Measurements from ENCODE around the gene SYNPO2.
"Not testable (repeated sequence)": the region's sequence is repeated elsewhere in the genome, so short reads cannot be mapped to it uniquely, and the experiment has no call there.

Gene SYNPO2

DNA sequence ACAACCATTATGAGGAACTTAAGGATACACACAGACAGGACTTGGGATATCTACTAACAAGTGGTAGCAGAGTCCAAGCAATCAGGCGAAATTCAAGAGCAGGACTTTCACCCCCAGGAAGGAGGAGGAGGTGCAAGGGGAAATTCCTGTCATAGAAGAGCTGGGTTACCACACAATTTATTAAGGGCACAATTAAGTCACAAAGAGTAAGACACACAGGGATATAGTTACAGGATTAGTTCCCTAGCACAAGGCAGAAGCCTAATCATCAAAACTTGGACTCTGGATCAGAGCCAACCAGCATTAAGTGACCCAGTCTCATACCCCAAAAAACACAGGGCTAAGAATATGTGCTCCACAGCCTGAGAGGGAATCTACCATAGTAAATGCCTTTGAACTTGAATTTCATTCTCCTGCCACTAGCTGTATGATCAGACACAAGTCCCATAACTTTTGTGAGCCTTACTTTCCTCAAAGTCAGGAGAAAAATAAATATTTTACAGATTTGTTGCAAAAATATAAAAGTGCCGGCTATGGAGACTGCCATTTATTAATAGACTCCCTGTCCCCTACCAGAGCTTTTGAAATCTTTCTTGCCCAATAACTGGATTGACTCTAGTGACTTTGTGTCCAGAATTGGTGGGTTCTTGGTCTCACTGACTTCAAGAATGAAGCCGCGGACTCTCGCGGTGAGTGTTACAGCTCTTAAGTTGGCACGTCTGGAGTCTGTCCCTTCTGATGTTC, 87.0 kb downstream of the SYNPO2 start:
- DNase-seq: no peak

DNA sequence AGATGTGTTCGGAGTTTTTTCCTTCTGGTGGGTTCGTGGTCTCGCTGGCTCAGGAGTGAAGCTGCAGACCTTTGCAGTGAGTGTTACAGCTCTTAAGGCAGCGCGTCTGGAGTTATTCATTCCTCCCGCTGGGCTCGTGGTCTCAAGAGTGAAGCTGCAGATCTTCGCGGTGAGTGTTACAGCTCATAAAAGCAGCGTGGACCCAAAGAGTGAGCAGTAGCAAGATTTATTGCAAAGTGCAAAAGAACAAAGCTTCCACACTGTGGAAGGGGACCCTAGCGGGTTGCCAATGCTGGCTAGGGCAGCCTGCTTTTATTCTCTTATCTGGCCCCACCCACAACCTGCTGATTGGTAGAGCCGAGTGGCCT, 87.5 kb downstream of the SYNPO2 start:
- DNase-seq: not testable (repeated sequence)

DNA sequence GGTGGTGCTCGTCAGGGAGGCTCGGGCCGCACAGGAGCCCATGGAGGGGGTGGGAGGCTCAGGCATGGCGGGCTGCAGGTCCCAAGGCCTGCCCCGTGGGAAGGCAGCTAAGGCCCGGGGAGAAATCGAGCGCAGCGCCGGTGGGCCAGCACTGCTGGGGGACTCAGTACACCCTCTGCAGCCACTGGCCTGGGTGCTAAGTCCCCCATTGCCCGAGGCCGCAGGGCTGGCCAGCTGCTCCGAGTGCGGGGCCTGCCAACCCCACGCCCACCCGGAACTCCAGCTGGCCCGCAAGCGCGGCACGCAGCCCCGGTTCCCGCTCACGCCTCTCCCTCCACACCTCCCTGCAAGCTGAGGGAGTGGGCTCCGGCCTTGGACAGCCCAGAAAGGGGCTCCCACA, 88.4 kb downstream of the SYNPO2 start:
- DNase-seq: not testable (repeated sequence)

DNA sequence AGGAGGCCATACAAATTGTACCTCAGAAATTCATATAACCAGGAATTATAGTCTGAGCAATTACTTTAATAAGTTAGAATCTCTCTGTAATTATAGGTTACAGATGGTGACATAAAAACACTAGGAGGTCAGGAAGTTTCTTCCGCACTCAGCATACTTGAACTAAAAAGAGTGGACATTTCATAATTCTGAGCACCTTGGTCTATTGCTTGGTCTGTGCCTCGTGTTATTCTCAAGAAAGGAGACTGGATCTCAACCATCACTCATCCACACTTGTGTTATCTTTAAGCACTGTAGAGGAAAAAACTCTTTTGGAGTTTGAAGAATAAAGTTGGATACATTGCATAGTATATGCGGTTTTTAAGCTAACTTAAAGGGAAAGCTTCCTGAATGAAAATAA, 91.1 kb downstream of the SYNPO2 start:
- DNase-seq: no peak

DNA sequence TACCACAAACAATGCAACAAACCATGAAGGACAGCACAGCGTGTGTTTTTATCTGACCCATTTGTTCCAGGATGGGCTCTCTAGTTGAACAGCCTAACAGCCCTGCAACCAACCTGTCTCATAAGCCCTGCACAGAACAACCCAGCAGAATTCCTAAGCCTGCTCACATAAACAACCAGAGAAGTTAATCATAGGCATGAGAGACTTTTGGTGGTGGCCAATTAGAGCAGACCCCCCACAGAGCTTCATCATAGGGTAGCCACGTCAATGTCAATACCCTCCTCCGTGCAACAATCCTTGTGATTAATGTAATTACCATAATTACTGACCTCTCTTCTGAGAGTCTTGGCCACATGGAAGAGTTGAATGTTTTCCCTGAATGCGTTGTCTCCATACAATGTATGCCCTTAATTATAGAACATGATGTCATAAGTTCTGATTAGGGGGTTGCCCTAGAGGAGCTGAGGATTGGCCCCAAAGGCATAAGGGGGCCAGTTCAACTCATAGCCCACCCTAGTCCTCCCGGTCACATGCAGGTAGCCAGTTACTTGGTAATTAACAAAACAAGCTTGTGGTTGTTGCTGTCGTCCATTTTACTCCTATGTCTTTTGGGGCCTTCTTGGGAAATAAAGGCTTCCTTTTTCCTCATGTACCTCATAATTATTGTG, 92.7 kb downstream of the SYNPO2 start:
- no peak for DNase-seq

DNA sequence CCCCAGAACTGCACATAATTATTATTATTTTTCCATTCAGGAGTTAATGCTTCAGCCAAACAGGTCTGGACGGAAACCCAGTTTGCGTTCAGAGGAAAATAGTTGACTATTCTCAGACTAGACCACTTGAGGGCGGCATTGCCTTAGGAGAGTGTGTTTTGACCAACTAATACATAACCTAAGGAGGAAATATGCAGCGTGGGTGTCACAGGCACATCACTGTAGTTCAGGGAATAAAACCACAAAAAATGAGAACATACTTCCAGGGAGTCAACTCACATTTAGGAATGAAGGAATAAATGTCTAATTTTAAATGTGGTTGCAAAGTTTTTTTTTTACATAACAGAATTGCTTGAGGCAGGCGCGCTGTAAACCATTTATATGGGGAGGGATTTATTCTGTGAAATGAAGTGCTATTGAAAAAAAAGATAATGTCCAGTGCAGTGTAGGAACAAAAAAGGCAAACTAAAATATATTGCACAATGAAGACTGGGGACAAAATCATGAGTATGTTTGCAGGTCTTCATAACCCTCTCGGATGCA, 93.3 kb downstream of the SYNPO2 start:
- peak; percentile 30 for DNase-seq

DNA sequence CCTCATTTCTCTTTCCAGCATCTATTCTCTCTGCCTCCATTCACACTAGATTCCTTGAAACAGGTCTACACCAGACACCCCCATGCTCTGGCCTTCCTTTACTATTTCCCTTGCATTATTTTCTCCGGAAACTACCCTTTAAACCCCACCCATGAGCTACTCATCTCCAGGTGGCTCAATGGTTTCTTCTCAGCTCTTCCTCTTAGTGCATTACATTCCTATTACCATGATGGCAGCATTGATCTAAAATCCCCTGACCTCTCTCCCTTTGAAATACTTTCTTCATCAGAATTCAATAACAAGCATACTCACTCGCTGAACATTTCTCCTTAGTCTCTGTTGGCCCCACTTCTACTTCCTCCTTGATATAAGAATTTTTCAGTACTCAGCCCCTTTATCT, 94.6 kb downstream of the SYNPO2 start:
- no peak for DNase-seq

DNA sequence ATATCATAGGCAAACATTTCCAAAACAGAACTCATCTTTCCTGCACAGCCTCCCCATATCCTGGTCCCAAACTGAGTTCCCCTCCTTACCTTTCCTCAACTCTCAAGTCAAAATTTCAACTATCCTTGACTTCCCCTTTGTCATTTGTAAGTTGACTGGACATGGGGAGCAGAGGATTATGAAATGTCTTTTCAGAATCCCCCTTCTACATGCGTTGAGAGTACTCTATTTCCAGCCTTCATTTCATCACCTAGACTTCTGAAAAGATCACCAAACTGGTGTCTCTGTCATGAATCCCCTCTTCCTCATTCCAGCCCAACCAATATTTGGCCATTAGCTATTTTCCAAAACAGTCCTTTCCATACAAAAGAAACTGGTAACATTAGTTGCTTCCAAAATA, 95.2 kb downstream of the SYNPO2 start:
- DNase-seq: no peak

DNA sequence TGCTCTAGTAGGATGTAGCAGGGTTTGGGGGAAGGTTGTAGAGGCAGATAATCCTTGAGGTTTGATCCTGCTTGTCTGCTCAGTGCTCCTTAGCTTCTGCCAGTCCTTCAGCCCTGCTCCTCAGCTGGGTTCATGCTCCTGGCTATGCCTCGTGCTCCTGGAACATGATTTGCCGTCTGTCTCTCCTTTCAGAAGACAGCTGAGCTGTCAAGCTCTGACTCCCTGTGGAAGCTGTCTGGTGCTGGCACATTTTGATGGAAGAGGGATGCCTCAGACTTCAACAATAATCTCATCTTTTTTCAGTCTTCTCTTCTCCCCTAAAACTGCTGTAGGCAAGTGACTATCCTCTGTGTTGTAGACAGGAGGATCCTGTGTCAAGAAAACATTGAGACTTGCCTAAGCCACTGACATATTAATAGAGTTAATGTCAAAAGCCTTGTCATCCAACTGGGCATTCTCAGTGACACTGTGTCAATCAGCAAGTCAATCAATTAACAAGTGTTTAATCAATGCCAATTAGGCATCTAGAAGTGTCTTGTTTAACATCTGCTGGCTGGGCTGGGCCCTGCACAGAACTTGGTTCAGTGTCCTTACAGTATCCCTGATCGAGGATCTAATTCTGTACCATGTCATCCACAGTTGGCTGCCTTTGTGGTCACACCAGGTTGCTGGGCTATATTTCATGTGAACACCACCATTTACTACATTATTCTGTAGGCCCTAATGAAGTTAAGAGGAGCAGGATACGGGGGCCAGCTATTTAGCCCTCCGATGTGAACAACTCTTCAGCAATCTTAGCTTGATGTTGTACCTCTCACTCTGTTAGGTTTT, 96.7 kb downstream of the SYNPO2 start:
- no peak for DNase-seq

DNA sequence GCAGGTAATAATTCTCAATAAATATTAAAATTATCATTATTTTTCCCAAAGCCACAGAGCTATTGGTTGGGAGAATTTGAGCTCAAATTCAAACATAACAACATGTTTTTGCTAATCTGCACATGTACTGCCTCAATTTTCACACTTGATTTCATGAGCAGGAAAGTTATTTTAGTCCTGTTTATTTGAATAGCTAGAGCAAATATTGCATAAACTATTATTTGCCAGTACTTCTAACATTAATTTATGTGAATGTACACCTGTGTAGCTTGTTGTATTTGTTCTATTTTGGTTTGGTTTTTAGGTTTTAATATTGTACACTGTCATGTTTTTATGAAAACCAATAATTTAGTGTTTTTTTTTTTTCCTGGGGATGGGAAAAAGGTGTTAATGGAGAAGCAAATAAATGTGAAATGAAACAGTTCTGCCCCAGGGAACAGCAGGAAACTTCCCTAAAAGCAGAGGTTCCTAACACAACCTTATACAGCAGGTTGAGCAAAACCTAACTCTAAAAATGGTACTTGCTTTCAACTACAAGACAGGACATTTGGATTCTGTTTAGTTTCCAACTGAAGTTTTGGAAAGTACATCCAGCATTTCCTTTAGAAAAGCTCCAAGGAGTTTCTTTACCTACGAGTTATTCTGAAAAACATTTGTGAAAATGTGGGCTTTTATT, 99.4 kb downstream of the SYNPO2 start:
- DNase-seq: no peak

DNA sequence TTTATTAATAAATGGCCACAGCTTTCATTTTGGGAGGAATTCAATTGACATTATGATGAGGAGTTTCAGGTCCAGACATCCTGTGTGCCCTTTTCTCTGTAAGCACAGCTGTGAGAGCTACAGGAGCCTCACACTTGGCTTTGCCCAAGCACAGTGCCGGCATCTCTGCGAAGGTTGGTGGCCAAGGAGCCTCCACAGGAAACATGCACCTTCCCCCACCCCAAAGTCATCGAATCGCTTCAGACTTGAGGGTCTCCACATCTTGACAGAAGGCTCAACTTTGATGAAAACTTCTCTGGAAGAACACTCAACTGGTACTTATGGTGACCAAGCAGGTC, 100.0 kb downstream of the SYNPO2 start:
- DNase-seq: no peak

DNA sequence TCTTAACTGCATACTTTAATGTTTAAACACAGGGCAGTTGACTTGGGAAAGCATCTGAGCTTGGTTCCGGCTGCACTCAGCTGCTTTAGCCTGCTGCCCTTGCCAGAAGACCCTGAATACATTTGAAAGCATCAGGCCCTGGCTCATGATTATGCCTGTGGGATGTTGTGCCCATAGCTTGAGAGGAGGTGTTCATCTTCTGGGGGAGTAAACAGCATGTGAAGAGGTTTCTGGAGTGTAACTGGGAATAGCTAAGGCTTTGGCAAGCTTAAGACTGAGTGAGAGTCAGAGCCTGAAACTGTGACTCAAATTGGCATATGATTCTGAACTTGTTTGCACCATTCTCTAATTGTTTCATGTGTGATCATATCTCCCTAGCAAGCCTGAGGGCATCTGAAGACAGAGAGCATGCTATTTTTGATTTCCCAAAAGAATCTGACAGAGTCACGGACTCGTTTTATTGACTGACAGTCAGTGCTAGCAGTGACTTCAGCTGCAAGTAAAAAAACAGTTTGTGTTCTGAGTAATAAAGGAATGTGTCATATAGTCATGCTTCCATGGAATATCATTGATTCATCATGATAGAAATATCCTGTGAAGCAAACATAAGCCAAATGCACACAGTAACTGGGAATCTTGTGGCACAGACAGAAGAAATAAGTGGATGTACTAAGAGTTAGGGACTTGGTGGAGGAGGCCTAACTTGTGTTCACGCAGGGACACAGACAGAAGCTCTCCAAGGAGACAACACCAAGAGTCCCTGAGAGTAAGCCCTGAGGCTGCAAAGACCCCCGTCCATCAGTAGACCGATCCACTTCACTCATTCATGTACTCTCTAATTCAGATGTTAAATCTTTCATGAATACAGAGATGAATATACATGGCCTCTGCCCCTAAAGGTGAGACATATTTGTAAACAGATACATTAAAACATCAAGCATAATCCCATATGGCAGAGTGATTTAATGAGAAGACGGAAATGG, 100.7 kb downstream of the SYNPO2 start:
- DNase-seq: no peak

DNA sequence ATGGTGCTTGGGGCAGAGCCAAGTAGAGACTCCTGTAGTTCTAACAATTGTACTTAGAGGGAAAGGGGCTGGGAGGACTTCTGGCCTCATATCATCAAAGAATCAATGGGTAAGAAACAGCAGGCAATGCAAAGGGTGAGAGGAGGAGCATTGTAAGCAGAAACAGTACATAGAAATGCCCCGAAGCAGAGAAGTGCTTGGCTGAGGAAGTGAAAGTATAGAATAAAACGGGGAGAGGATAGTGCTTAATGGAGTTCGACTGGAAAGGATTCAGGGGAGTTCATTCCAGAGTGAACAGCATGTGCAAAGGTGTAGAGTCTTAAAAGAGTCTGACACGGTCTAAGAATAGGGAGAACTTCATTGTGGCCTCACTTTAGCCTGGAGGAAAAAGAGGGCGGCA, 103.0 kb downstream of the SYNPO2 start:
- DNase-seq: no peak

DNA sequence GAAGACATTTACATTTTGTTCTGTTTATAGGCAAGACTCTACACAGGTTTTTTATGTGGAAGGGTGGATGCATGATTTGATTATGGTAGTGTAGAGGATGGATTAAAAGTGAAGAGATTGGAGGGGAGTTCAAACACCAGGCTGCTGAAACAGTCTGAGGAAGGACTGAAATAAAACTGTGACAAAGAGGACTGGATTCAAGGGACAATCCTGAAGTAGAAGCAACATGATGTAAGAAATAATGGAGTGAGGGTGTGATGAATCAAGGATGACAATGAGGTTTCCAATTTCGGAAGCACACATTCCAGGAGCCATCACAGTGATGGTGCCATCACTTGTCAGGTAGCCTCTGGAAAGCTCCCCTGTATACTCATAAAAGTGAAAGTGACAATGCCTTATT, 103.5 kb downstream of the SYNPO2 start:
- DNase-seq: no peak

DNA sequence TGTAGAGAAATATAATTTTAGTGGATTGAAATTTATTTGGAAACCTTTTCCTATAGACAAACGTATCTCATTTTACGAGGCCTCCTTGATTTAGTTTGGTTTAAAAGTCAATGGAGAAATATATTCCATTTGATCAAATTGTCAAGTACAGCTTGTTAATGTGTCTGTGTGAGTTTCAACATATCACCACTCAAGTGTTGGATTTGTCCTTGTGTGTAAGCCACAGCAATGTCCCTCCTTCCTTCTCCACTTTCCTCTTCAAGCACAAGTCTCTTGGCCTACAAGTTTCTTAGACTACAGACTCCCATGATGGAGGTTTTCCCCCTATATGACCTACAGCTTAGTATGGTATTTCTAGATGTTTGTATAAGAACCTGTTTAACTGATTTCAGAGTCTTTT, 104.7 kb downstream of the SYNPO2 start:
- DNase-seq: no peak

DNA sequence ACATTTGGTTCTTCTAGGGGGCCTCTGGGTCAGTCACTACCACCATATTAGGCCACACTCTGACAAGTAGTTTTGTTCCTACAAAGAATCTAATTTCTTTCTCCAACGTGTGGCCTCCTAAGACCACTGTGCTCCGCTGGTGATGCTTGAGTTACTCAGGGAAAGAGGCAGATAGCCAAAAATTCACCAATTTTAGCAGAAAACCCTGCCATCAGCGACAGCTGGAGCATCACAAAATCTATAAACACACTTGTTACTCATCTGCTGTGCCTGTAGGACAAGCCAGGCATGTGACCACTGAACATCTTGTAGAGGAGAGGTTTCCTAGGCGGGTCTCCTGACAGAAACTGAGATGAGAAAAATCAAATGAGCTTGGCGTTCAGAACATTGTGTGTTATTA, 105.4 kb downstream of the SYNPO2 start:
- no peak for DNase-seq

DNA sequence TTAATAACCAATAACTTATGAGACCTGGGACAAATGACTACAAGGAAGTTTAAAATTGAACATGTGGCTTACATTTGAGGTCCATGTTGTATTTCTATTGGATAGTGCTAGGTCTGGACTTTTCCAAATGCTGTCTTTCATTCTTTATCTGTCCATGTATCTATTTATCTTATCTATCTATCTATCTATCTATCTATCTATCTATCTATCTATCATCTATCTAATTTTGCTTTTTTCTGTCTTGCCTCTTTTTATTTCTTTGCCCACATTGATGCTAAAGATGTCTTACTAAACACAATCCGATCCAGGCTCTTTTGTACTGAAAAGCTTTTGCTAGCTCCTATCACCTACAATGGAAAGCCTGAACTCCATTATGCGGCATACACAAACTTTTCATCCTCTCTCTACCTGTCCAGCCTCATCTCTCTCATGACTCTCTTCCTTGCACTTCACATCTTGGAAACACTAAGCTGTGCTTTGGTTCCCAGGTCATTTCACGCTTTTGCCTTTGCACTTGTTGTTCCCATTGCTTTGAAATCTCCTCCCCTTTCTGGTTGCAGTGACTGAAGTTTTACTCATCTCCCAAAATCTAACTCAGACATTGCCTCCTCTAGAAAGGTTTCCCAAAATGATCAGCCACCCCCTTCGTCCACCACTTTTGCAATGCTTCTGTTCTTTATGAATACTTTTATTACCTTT, 107.2 kb downstream of the SYNPO2 start:
- DNase-seq: no peak

DNA sequence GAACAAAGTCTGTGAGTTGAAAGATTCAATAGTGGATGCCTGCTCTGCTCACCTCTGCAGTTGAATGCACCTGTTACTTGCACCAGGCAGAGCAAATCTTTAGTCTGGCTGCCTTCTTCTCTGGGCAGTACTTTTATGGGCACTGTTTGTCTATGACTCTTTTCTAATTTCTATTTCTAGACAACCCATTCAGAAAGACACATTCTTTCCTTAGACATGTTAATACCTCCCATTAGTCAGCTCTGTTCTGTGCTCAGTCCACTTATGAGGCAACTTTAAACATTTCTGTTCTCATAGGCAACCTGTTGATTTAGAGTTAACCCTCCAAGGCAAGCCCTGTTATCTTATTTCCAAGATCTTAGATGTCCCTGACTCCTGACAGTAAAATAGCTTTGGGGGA, 108.9 kb downstream of the SYNPO2 start:
- no peak for DNase-seq

DNA sequence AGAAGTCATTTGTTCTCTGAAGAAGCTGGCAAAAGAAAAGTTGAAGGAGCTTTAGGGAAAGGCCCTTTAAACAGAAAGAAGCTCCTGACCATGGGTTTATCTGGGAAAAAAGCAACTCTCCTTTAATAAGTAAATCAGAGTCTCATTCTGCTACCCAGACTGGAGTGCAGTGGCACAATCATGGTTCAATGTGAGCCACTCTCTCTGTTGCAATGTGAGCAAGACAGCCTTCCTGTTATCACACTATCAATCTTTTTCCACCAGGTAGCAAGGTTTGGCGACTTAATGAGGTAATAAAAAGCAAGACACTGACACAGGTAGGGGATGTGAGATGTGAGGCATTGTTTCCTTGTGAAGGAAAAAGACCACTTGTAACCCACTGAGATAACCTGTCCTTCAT, 111.3 kb downstream of the SYNPO2 start:
- DNase-seq: no peak

DNA sequence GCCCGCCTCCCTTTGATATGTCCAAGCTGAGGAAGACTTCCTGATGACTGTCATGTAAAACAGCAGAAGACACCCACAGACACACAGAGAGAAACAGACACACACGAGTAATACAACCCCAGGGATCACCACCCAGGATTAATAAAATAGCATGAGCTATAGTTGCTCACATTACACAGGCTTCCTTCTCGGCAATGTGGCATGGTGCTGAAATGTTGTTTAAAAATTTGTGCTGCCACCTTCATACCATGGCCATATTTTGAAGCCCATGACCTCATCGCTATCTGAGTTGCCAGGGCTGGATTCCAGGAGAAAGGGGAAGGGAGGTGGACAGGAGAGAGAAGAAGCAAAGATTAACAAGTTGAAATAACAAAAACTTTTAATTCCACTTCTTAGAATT, 111.7 kb downstream of the SYNPO2 start:
- no peak for DNase-seq

DNA sequence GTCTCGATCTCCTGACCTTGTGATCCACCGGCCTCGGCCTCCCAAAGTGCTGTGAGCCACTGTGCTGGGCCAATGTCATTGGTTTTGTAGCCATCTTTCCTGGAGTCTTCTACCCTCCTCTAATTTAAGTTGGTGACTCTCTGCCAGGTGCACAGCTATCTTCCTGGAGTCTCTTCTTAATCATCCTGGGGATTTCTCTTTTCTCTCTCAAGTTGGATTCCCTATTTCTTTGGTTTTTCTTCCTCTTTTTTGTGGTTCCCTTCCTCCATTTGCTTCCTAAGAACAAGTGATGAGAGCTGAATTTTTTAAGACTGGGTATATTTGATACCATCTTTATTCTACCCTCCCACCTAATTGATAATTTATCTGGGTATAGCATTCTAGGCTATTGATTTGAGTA, 113.8 kb downstream of the SYNPO2 start:
- DNase-seq: no peak
